ENCODE measurements around the gene BCAR1.

GRCh38 chr16:75228143-75228976, 23.1 kb downstream of the BCAR1 start:
- TF ChIP-seq POLR2A (IDR thresholded peaks at IDR 0.05) (no peak), CTCF (IDR thresholded peaks at IDR 0.05) (no peak)
